Fibroblast of lung (primary cell): ENCODE results near the gene NBEA. TPM values are rescaled to one million over a fixed set of nuclear protein-coding genes. Genes with fewer than 3 reads are reported as not detected.
A peak's percentile ranks its signal among the peaks of the same experiment; 100 is the strongest.

Experiments used
- DNase-seq, 2 donors: peaks; one replicate each; pipeline versions ENCODE4 v3.0.0 to v3.0.0-alpha.2; 2010; ENCODE audit warnings: low read depth in 2 of 2
- H2AFZ ChIP-seq: 2 replicates; pipeline ENCODE4 v1.5.1; 2012; ENCODE audit warnings: low read length, control low read depth, inconsistent platforms
- H3K27ac ChIP-seq: 2 replicates; pipeline ENCODE4 v1.5.1; 2011; ENCODE audit warnings: low read length, control low read depth; ENCODE audit not compliant: insufficient read depth
- H3K27me3 ChIP-seq: 2 replicates; pipeline ENCODE4 v1.5.1; 2011; ENCODE audit warnings: mild to moderate bottlenecking, low read length; ENCODE audit not compliant: control insufficient read depth, insufficient read depth
- H3K36me3 ChIP-seq: 2 replicates; pipeline ENCODE4 v1.5.1; 2011; ENCODE audit warnings: low read length; ENCODE audit not compliant: control insufficient read depth, insufficient read depth
- H3K4me1 ChIP-seq: 2 replicates; pipeline ENCODE4 v1.5.1; 2011; ENCODE audit warnings: low read length; ENCODE audit not compliant: control insufficient read depth, insufficient read depth; ENCODE audit errors: extremely low read depth
- H3K4me2 ChIP-seq: 2 replicates; pipeline ENCODE4 v1.5.1; 2011; ENCODE audit warnings: low read length, control low read depth; ENCODE audit not compliant: insufficient read depth; ENCODE audit errors: extremely low read depth
- H3K4me3 ChIP-seq, 4 experiments: fragments of 200-600 bp in 1 of 4; sonication (generic) in 1 of 4; replicated peaks in 1 of 4; 2 replicates each; pipeline ENCODE4 v1.5.1; 2011 to 2016; ENCODE audit warnings: low read length in 4 of 4, low read depth in 3 of 4, mild to moderate bottlenecking in 3 of 4, control low read depth in 2 of 4, inconsistent platforms in 1 of 4, mixed read lengths in 1 of 4; ENCODE audit not compliant: insufficient read depth in 1 of 4; ENCODE audit errors: control extremely low read depth in 1 of 4
- H3K79me2 ChIP-seq: 2 replicates; pipeline ENCODE4 v1.5.1; 2012; ENCODE audit warnings: mild to moderate bottlenecking, low read length, inconsistent platforms; ENCODE audit not compliant: control insufficient read depth, insufficient read depth
- H3K9ac ChIP-seq: 2 replicates; pipeline ENCODE4 v1.5.1; 2011; ENCODE audit warnings: mild to moderate bottlenecking, low read length, control low read depth; ENCODE audit not compliant: insufficient read depth
- H3K9me3 ChIP-seq: 2 replicates; pipeline ENCODE4 v1.5.1; 2012; ENCODE audit warnings: low read depth, low read length; ENCODE audit not compliant: control insufficient read depth, insufficient read depth
- H4K20me1 ChIP-seq: 2 replicates; pipeline ENCODE4 v1.5.1; 2011; ENCODE audit warnings: low read length; ENCODE audit not compliant: control insufficient read depth, insufficient read depth; ENCODE audit errors: extremely low read depth
- CTCF ChIP-seq, 2 donors: IDR thresholded peaks in 1 of 2; conservative IDR thresholded peaks in 1 of 2; 1 replicate in 1 of 2; 2 replicates in 1 of 2; pipeline ENCODE4 v1.5.1; 2011 to 2012; ENCODE audit warnings: low read length in 2 of 2, control low read depth in 1 of 2, inconsistent platforms in 1 of 2, low read depth in 1 of 2, mild to moderate bottlenecking in 1 of 2
- EZH2 ChIP-seq: IDR thresholded peaks from 2 replicates; pipeline ENCODE4 v1.5.1; 2012; ENCODE audit warnings: low read length, control low read depth, mild to moderate bottlenecking; ENCODE audit errors: missing control alignments
- polyA plus RNA-seq, 2 donors: library from polyadenylated mRNA; depleted of rRNA in 1 of 2; stranded (reverse) in 1 of 2; unstranded in 1 of 2; fragments of >200 nt; gene quantifications; 2 replicates each; pipeline ENCODE4 v1.2.1, GENCODE V29; 2011 to 2012; ENCODE audit warnings: missing spikeins in 1 of 2
- total RNA-seq: library from RNA; depleted of rRNA; stranded (reverse); fragments of >200 nt; gene quantifications from 2 replicates; pipeline ENCODE4 v1.2.1, GENCODE V29; 2014

The NBEA gene
- total and polyA plus RNA-seq, 2 donors (not counting 1 experiment from before 2014, with no cell fraction given), result 3.6 to 7.8 TPM

GRCh38 chr13:35279500-35279899 is 337.4 kb downstream of the NBEA start:
- Histone ChIP-seq H3K79me2 (no peaks in the 10 kb centered on the region), H3K27ac (no peak overlapping the region), H3K9ac (no peak overlapping the region), H3K4me3 (no peak overlapping the region), H2AFZ (no peak overlapping the region), H3K4me2 (no peak overlapping the region), H3K4me1 (no peaks in the 10 kb centered on the region), H3K27me3 (no peaks in the 10 kb centered on the region), H3K9me3 (no peaks in the 10 kb centered on the region), H4K20me1 (no peaks in the 10 kb centered on the region), H3K36me3 (no peaks in the 10 kb centered on the region)
- DNase-seq, result no peak
- TF ChIP-seq CTCF (conservative IDR thresholded peaks at IDR 0.05 in 1 of 2, IDR thresholded peaks at IDR 0.05 in 1 of 2; ENCODE audit: low read depth in 1 of 2, low read length in 2 of 2) (no peak), EZH2 (no peak)

- H3K27me3 ChIP-seq, result no peaks in the 10 kb centered on the region
- H3K79me2 ChIP-seq, result no peaks in the 10 kb centered on the region
- DNase-seq, result peak; percentile 5 to 9
- no peaks in the 10 kb centered on the region for H3K9me3 ChIP-seq
- no peak overlapping the region for H3K4me2 ChIP-seq
- TF ChIP-seq EZH2 (no peak), CTCF (conservative IDR thresholded peaks at IDR 0.05 in 1 of 2, IDR thresholded peaks at IDR 0.05 in 1 of 2; ENCODE audit: low read depth in 1 of 2, low read length in 2 of 2) (no peak)
- no peaks in the 10 kb centered on the region for H3K4me1 ChIP-seq
- no peak overlapping the region for H3K9ac ChIP-seq
- H3K27ac ChIP-seq, result no peak overlapping the region
- no peak overlapping the region for H2AFZ ChIP-seq
- no peaks in the 10 kb centered on the region for H4K20me1 ChIP-seq
- H3K36me3 ChIP-seq, result no peaks in the 10 kb centered on the region
- H3K4me3 ChIP-seq, result no peak overlapping the region
Measured at GRCh38 chr13:35283856-35284255, 341.8 kb downstream of the NBEA start.

GRCh38 chr13:35285677-35286076 is 343.6 kb downstream of the NBEA start:
- TF ChIP-seq CTCF (conservative IDR thresholded peaks at IDR 0.05 in 1 of 2, IDR thresholded peaks at IDR 0.05 in 1 of 2; ENCODE audit: low read depth in 1 of 2, low read length in 2 of 2), result no peak
- no peak for TF ChIP-seq EZH2
- Histone ChIP-seq H3K9ac (no peak overlapping the region), H4K20me1 (no peaks in the 10 kb centered on the region), H3K36me3 (no peaks in the 10 kb centered on the region), H3K79me2 (no peaks in the 10 kb centered on the region), H3K4me3 (no peak overlapping the region), H3K9me3 (no peaks in the 10 kb centered on the region), H3K27me3 (no peaks in the 10 kb centered on the region), H3K27ac (no peak overlapping the region), H3K4me1 (no peaks in the 10 kb centered on the region), H3K4me2 (no peak overlapping the region), H2AFZ (no peak overlapping the region)
- no peak for DNase-seq
